ENCODE results near the gene ADGRV1. TPM values are rescaled to one million over a fixed set of nuclear protein-coding genes. Genes with fewer than 3 reads are reported as not detected.

Gene ADGRV1, protein sequence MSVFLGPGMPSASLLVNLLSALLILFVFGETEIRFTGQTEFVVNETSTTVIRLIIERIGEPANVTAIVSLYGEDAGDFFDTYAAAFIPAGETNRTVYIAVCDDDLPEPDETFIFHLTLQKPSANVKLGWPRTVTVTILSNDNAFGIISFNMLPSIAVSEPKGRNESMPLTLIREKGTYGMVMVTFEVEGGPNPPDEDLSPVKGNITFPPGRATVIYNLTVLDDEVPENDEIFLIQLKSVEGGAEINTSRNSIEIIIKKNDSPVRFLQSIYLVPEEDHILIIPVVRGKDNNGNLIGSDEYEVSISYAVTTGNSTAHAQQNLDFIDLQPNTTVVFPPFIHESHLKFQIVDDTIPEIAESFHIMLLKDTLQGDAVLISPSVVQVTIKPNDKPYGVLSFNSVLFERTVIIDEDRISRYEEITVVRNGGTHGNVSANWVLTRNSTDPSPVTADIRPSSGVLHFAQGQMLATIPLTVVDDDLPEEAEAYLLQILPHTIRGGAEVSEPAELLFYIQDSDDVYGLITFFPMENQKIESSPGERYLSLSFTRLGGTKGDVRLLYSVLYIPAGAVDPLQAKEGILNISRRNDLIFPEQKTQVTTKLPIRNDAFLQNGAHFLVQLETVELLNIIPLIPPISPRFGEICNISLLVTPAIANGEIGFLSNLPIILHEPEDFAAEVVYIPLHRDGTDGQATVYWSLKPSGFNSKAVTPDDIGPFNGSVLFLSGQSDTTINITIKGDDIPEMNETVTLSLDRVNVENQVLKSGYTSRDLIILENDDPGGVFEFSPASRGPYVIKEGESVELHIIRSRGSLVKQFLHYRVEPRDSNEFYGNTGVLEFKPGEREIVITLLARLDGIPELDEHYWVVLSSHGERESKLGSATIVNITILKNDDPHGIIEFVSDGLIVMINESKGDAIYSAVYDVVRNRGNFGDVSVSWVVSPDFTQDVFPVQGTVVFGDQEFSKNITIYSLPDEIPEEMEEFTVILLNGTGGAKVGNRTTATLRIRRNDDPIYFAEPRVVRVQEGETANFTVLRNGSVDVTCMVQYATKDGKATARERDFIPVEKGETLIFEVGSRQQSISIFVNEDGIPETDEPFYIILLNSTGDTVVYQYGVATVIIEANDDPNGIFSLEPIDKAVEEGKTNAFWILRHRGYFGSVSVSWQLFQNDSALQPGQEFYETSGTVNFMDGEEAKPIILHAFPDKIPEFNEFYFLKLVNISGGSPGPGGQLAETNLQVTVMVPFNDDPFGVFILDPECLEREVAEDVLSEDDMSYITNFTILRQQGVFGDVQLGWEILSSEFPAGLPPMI (N-terminal part only)
- total RNA-seq, result 1 to 10 TPM in 3 of 5 donors, under 1 TPM in 1, not detected in 1; 0.68 to 1.6 (median 1.2) TPM
- 0.44 TPM for total RNA-seq (2013)
- total RNA-seq, result 0 to 1.3 (median 0.15) reads per million in 29 experiments

GRCh38 chr5:90558344-90559192 lies at the start of gene ADGRV1:
ADGRV1 (plus strand) TSS chr5:90558797; CDS start chr5:90558896, 99 bp downstream.
- Mint-ChIP-seq H3K27me3 (peaks cover 50 to 60% of the 10 kb centered on the region in 2 donors), H3K27ac (peak within 1 kb of the TSS in 1 of 2 donors; percentile 67), H3K4me3 (peak within 1 kb of the TSS; percentile 39 to 60 (median 41)), H3K9me3 (no peaks in the 10 kb centered on the region), H3K36me3 (no peaks in the 10 kb centered on the region), H3K4me1 (peaks cover 10 to 12% (median 11%) of the 10 kb centered on the region in 3 donors)
- peak; percentile 20 to 62 (median 37) for ATAC-seq (replicated peaks in 1 of 4)
- Histone ChIP-seq H3K36me3 (ENCODE audit: control insufficient read depth in 2 of 2, extremely low read depth in 1 of 2, insufficient read depth in 1 of 2, low read length in 1 of 2) (no peaks in the 10 kb centered on the region), H3K4me3 (ENCODE audit: control insufficient read depth in 1 of 2, extremely low read depth in 1 of 2, low read length in 1 of 2) (peak within 1 kb of the TSS; percentile 10 to 57), H3K27ac (ENCODE audit: low read length) (no peak within 1 kb of the TSS), H3K27me3 (replicated peaks in 1 of 2; ENCODE audit: control insufficient read depth in 2 of 2, extremely low read depth in 1 of 2, insufficient read depth in 2 of 2, low read length in 1 of 2) (peaks cover 15 to 24% of the 10 kb centered on the region in 2 experiments), H3K4me1 (ENCODE audit: control insufficient read depth in 1 of 2, extremely low read depth in 1 of 2, insufficient read depth in 2 of 2, low read length in 2 of 2) (peaks cover 0 to 7% of the 10 kb centered on the region in 2 experiments), H3K9me3 (no peaks in the 10 kb centered on the region)
- POLR2A ChIA-PET, result no interaction called here
- DNase-seq, result no peak
- 3% methylated on average over 51 of the region's 60 CpGs for WGBS (ENCODE audit: insufficient coverage)
- CTCF ChIA-PET, result interaction anchor here in 1 of 2 donors (0.6 kb wide), 1 partner anchor 1867 kb away, joined by 3 read pairs; no protein-coding TSS in a partner anchor

GRCh38 chr5:90510438-90510837 lies 48.2 kb upstream of the ADGRV1 start:
- 100% methylated on average over 1 of the region's 1 CpG for WGBS (ENCODE audit: insufficient coverage)
- H3K27ac Mint-ChIP-seq, result no peak overlapping the region
- CTCF ChIA-PET, result no interaction called here

GRCh38 chr5:90514520-90514919 lies 44.1 kb upstream of the ADGRV1 start:
- Mint-ChIP-seq H3K4me3 (no peak overlapping the region), H3K36me3 (peaks cover 15% of the 10 kb centered on the region), H3K27me3 (no peaks in the 10 kb centered on the region), H3K9me3 (no peaks in the 10 kb centered on the region), H3K4me1 (peaks cover 0 to 11% (median 9%) of the 10 kb centered on the region in 3 donors), H3K27ac (no peak overlapping the region)
- Histone ChIP-seq H3K9me3 (no peaks in the 10 kb centered on the region), H3K36me3 (ENCODE audit: control insufficient read depth in 2 of 2, extremely low read depth in 1 of 2, insufficient read depth in 1 of 2, low read length in 1 of 2) (peaks cover 0 to 6% of the 10 kb centered on the region in 2 donors), H3K27me3 (replicated peaks in 1 of 2; ENCODE audit: control insufficient read depth in 2 of 2, extremely low read depth in 1 of 2, insufficient read depth in 2 of 2, low read length in 1 of 2) (no peaks in the 10 kb centered on the region), H3K27ac (ENCODE audit: low read length) (no peak overlapping the region), H3K4me3 (ENCODE audit: control insufficient read depth in 1 of 2, extremely low read depth in 1 of 2, low read length in 1 of 2) (no peak overlapping the region), H3K4me1 (ENCODE audit: control insufficient read depth in 1 of 2, extremely low read depth in 1 of 2, insufficient read depth in 2 of 2, low read length in 2 of 2) (no peaks in the 10 kb centered on the region)
- WGBS (ENCODE audit: insufficient coverage), result no CpG with 5 or more reads among the region's 3 CpGs
- ATAC-seq (replicated peaks in 1 of 4) (no peak), DNase-seq (no peak)
- ChIA-PET CTCF (no interaction called here), POLR2A (no interaction called here)

More at GRCh38 chr5:90510438-90510837, 48.2 kb upstream of the ADGRV1 start:
- H3K36me3 Mint-ChIP-seq, result peaks cover 4% of the 10 kb centered on the region
- peaks cover 3 to 7% (median 7%) of the 10 kb centered on the region in 3 donors for H3K4me1 Mint-ChIP-seq
- H3K9me3 Mint-ChIP-seq, result no peaks in the 10 kb centered on the region
- H3K4me1 ChIP-seq (ENCODE audit: control insufficient read depth in 1 of 2, extremely low read depth in 1 of 2, insufficient read depth in 2 of 2, low read length in 2 of 2), result no peaks in the 10 kb centered on the region
- ATAC-seq (replicated peaks in 1 of 4) (no peak), DNase-seq (no peak)
- H3K27me3 ChIP-seq (replicated peaks in 1 of 2; ENCODE audit: control insufficient read depth in 2 of 2, extremely low read depth in 1 of 2, insufficient read depth in 2 of 2, low read length in 1 of 2), result no peaks in the 10 kb centered on the region
- H3K4me3 Mint-ChIP-seq, result no peak overlapping the region
- no peak overlapping the region for H3K4me3 ChIP-seq (ENCODE audit: control insufficient read depth in 1 of 2, extremely low read depth in 1 of 2, low read length in 1 of 2)
- H3K27me3 Mint-ChIP-seq, result no peaks in the 10 kb centered on the region
- POLR2A ChIA-PET, result interaction anchor here in 1 of 2 donors (0.7 kb wide), 1 partner anchor 101 kb away, joined by 7 read pairs; the partner anchor contains the start of gene CETN3
- H3K36me3 ChIP-seq (ENCODE audit: control insufficient read depth in 2 of 2, extremely low read depth in 1 of 2, insufficient read depth in 1 of 2, low read length in 1 of 2), result no peaks in the 10 kb centered on the region
- no peak overlapping the region for H3K27ac ChIP-seq (ENCODE audit: low read length)
- H3K9me3 ChIP-seq, result no peaks in the 10 kb centered on the region

DNA sequence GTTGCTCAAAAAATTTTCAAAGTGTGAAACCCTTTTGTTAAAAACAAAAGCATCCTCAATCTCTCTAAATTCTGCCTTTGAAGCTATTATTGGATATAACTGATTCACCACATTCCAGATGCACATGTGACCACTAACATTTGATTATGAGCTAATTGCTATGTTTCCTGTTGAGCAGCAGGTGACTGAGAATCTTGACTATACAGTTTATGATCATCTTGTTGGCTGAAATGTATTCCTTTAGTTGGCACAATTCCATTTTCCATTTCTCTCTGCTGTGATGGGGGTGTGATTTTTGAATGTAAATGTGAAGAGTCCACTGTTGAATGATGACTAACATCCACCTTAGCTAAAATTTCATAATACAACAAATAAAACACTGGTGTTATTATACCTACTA lies 39.9 kb upstream of the ADGRV1 start:
- Histone ChIP-seq H3K36me3 (ENCODE audit: control insufficient read depth in 2 of 2, extremely low read depth in 1 of 2, insufficient read depth in 1 of 2, low read length in 1 of 2) (peaks cover 0 to 23% of the 10 kb centered on the region in 2 donors), H3K4me3 (ENCODE audit: control insufficient read depth in 1 of 2, extremely low read depth in 1 of 2, low read length in 1 of 2) (no peak overlapping the region), H3K4me1 (ENCODE audit: control insufficient read depth in 1 of 2, extremely low read depth in 1 of 2, insufficient read depth in 2 of 2, low read length in 2 of 2) (no peaks in the 10 kb centered on the region), H3K27me3 (replicated peaks in 1 of 2; ENCODE audit: control insufficient read depth in 2 of 2, extremely low read depth in 1 of 2, insufficient read depth in 2 of 2, low read length in 1 of 2) (no peaks in the 10 kb centered on the region), H3K9me3 (no peaks in the 10 kb centered on the region), H3K27ac (ENCODE audit: low read length) (no peak overlapping the region)
- Mint-ChIP-seq H3K27me3 (no peaks in the 10 kb centered on the region), H3K9me3 (no peaks in the 10 kb centered on the region), H3K4me1 (peaks cover 15 to 21% (median 18%) of the 10 kb centered on the region in 3 donors), H3K36me3 (peaks cover 40% of the 10 kb centered on the region), H3K27ac (peak overlapping the region in 1 of 2 donors; percentile 7), H3K4me3 (no peak overlapping the region)
- CTCF ChIA-PET, result interaction anchor here in 1 of 2 donors (0.5 to 1.1 kb wide), 2 partner anchors 63 to 81 kb away, joined by 3 read pairs; no protein-coding TSS in a partner anchor
- ATAC-seq (replicated peaks in 1 of 4), result no peak
- POLR2A ChIA-PET, result interaction anchor here in 1 of 2 donors (0.7 to 1.0 kb wide), 2 partner anchors 46 to 844 kb away, joined by 4 to 5 read pairs; no protein-coding TSS in a partner anchor
- DNase-seq, result no peak

GRCh38 chr5:90519081-90519480 lies 39.5 kb upstream of the ADGRV1 start:
- no peak overlapping the region for H3K27ac Mint-ChIP-seq
- Histone ChIP-seq H3K9me3 (no peaks in the 10 kb centered on the region), H3K4me3 (ENCODE audit: control insufficient read depth in 1 of 2, extremely low read depth in 1 of 2, low read length in 1 of 2) (no peak overlapping the region), H3K36me3 (ENCODE audit: control insufficient read depth in 2 of 2, extremely low read depth in 1 of 2, insufficient read depth in 1 of 2, low read length in 1 of 2) (peaks cover 0 to 27% of the 10 kb centered on the region in 2 donors), H3K4me1 (ENCODE audit: control insufficient read depth in 1 of 2, extremely low read depth in 1 of 2, insufficient read depth in 2 of 2, low read length in 2 of 2) (no peaks in the 10 kb centered on the region), H3K27ac (ENCODE audit: low read length) (no peak overlapping the region), H3K27me3 (replicated peaks in 1 of 2; ENCODE audit: control insufficient read depth in 2 of 2, extremely low read depth in 1 of 2, insufficient read depth in 2 of 2, low read length in 1 of 2) (no peaks in the 10 kb centered on the region)
- DNase-seq (no peak), ATAC-seq (replicated peaks in 1 of 4) (no peak)
- WGBS (ENCODE audit: insufficient coverage), result 100% methylated on average over 3 of the region's 7 CpGs
- H3K4me3 Mint-ChIP-seq, result no peak overlapping the region
- no peaks in the 10 kb centered on the region for H3K27me3 Mint-ChIP-seq
- CTCF ChIA-PET, result interaction anchor here in 1 of 2 donors (0.5 to 1.1 kb wide), 2 partner anchors 64 to 81 kb away, joined by 3 read pairs; no protein-coding TSS in a partner anchor
- POLR2A ChIA-PET, result interaction anchor here in 1 of 2 donors (1.0 kb wide), 1 partner anchor 46 kb away, joined by 5 read pairs; no protein-coding TSS in a partner anchor
- peaks cover 42% of the 10 kb centered on the region for H3K36me3 Mint-ChIP-seq
- peaks cover 15 to 25% (median 19%) of the 10 kb centered on the region in 3 donors for H3K4me1 Mint-ChIP-seq
- no peaks in the 10 kb centered on the region for H3K9me3 Mint-ChIP-seq
